Osteocyte (in vitro differentiated cells): ENCODE results near the gene VSTM2L. TPM values are rescaled to one million over a fixed set of nuclear protein-coding genes. Genes with fewer than 3 reads are reported as not detected.

Source experiments
- DNase-seq: peaks from one replicate; pipeline ENCODE4 v3.0.0; 2021; ENCODE audit warnings: mixed read lengths; ENCODE audit not compliant: unreplicated experiment; ENCODE audit errors: extremely low spot score
- H3K27ac Mint-ChIP-seq: one replicate; pipeline ENCODE4 v1.8.0; 2021; ENCODE audit warnings: mild to moderate bottlenecking, mixed read lengths; ENCODE audit not compliant: unreplicated experiment
- H3K27me3 Mint-ChIP-seq: one replicate; pipeline ENCODE4 v1.8.0; 2021; ENCODE audit warnings: mixed read lengths; ENCODE audit not compliant: unreplicated experiment
- H3K36me3 Mint-ChIP-seq: one replicate; pipeline ENCODE4 v1.8.0; 2021; ENCODE audit warnings: mixed read lengths; ENCODE audit not compliant: unreplicated experiment
- H3K4me1 Mint-ChIP-seq: one replicate; pipeline ENCODE4 v1.8.0; 2021; ENCODE audit warnings: mixed read lengths; ENCODE audit not compliant: unreplicated experiment
- H3K4me3 Mint-ChIP-seq: one replicate; pipeline ENCODE4 v1.8.0; 2021; ENCODE audit warnings: mild to moderate bottlenecking, moderate library complexity, mixed read lengths; ENCODE audit not compliant: unreplicated experiment
- H3K9me3 Mint-ChIP-seq: one replicate; pipeline ENCODE4 v1.8.0; 2021; ENCODE audit warnings: mixed read lengths; ENCODE audit not compliant: unreplicated experiment
- total RNA-seq: library from RNA; stranded (reverse); gene quantifications from 2 replicates; pipeline ENCODE4 v1.2.1, GENCODE V29; 2021
- TF ChIP-seq, protein P1 (sequence below): fragments of 200-600 bp; sonication (generic); IDR thresholded peaks from 2 replicates; pipeline ENCODE4 v1.5.0; 2021; ENCODE audit warnings: antibody characterized with exemption, mild to moderate bottlenecking, moderate library complexity

Gene VSTM2L
- total RNA-seq, 1 donor from 2014 or later, result 14.7 TPM

DNA sequence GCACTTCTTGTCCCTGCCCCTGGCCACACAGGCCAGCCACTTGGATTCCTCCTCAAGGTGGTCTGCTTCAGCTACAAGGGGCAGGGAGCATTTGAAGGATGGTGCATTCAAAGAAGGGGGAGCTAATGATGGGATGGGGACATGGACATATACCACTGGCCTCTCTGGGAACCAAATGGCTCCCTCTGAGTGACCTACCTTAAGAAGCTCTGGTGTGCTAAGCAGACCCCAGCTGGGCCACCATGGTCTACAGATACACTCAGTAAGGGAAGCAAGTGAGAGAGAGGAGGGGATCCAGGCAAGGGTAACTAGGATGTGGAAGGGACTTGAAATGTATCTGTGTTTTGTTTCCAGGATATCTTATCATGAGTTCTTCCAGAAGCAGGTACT lies 67.9 kb downstream of the VSTM2L start:
- Mint-ChIP-seq H3K36me3 (peaks cover 6% of the 10 kb centered on the region), H3K4me3 (no peak overlapping the region), H3K4me1 (peaks cover 16% of the 10 kb centered on the region), H3K27me3 (peaks cover 33% of the 10 kb centered on the region), H3K9me3 (peaks cover 25% of the 10 kb centered on the region), H3K27ac (no peak overlapping the region)
- TF ChIP-seq, protein P1, sequence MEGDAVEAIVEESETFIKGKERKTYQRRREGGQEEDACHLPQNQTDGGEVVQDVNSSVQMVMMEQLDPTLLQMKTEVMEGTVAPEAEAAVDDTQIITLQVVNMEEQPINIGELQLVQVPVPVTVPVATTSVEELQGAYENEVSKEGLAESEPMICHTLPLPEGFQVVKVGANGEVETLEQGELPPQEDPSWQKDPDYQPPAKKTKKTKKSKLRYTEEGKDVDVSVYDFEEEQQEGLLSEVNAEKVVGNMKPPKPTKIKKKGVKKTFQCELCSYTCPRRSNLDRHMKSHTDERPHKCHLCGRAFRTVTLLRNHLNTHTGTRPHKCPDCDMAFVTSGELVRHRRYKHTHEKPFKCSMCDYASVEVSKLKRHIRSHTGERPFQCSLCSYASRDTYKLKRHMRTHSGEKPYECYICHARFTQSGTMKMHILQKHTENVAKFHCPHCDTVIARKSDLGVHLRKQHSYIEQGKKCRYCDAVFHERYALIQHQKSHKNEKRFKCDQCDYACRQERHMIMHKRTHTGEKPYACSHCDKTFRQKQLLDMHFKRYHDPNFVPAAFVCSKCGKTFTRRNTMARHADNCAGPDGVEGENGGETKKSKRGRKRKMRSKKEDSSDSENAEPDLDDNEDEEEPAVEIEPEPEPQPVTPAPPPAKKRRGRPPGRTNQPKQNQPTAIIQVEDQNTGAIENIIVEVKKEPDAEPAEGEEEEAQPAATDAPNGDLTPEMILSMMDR, result no peak
- DNase-seq, result no peak

DNA sequence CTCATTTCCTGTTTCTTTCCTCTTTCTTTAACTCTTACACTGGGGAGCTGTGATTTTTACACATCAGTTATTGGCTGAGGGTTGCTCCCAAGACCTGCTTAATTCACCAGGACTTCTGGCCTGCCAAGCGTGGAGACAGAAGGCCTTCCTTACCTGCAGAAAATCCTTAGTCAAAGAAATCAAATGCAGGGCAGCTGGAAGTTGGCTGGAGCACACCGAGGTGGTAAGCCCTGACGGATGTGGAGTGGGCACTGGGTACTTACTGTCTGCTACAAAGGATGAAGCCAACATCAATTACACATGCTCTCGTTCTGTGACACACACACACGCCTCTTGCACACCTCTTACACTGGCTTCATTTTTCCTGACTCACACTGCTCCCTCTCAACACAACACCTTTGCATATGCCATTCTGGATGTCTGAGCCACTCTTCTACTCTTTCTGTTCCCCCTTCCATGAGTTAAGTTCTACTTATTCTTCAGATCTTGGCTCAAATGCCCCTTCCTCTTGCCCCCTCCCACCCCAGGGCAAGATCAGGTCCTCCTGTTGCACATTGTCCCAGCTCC lies 68.7 kb downstream of the VSTM2L start:
- TF ChIP-seq, protein P1, result no peak
- H3K27me3 Mint-ChIP-seq, result peaks cover 29% of the 10 kb centered on the region
- H3K27ac Mint-ChIP-seq, result no peak overlapping the region
- DNase-seq, result no peak
- H3K9me3 Mint-ChIP-seq, result peaks cover 19% of the 10 kb centered on the region
- no peak overlapping the region for H3K4me3 Mint-ChIP-seq
- H3K36me3 Mint-ChIP-seq, result peaks cover 6% of the 10 kb centered on the region
- H3K4me1 Mint-ChIP-seq, result peaks cover 16% of the 10 kb centered on the region

DNA sequence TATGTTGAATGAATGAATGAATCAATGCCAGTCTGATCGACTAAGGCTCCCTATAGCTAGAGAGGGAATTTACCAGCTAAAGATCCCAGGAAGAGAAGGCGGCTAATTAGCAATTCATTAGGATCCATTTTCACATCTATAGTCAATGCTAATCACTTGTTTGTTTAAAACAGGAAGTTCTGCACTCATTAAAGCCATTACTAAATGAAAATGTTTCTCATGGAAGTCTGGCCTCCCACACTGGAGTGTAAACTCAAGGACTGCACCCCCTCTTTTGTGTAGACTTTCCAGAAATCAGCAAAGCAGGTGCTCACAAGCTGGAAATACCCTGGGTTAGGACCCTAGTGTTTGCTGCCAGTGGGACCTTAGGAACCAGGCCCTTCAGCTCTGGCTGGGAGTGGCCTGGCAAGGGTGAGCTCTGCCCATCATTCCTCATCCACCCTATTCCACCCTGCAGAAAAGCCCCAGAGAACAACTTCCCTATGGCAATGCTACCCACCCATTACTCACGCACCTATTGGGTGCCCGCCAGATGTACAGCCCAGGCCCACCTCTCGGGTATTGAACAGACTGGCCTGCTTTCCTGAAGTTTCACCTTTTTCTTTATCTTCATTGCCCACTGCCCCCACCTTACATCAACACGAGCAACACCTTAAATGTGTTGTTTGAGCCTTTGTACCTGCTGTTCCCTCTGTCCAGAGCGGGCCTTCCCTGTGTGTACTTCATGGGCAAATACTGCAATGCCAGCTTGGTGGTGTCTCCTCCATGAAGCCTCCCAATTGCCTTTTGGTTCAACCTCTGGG lies 69.5 kb downstream of the VSTM2L start:
- Mint-ChIP-seq H3K36me3 (peaks cover 6% of the 10 kb centered on the region), H3K27ac (no peak overlapping the region), H3K9me3 (peaks cover 13% of the 10 kb centered on the region), H3K4me3 (no peak overlapping the region), H3K4me1 (peaks cover 16% of the 10 kb centered on the region), H3K27me3 (peaks cover 22% of the 10 kb centered on the region)
- DNase-seq, result no peak
- TF ChIP-seq, protein P1, result no peak

DNA sequence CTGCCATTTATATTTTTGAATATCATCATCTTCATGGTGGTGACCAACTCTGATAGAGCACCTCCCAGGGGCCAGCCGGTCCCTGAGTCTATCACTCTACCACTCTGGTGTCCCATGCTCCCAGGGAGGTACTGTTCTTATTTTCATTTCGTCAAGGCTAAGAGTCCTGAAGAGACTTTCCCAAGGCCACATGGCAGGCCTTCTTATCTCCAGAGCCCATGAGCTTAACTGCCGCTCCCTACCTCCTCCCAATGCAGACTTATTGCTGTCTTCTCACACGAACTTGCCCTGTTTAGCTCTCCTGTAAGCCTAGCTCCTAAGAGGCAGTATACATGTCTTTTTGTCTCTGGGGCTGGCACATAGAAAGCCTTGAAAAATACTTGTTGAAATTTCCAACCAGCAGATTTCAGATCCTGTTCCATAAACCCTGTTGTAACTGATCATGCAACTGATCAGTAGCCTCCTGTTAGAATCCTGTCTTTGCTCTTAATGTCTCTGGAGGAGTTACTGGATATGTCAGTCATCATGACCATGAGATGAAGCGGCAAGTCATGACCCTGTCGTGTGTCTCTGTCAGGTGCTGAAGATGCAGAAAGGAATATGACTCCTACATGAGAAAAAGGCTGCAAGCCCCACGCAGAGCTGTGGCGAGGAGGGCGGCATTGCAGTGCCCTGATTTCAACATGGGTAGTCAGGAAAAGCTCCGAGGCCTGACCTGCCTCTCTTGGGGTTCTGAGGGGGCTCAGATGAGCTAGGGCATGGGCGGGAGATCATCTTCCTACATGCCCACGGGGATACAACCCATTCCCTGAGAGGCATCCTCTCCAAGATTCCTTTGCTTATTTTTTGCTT lies 70.4 kb downstream of the VSTM2L start:
- H3K27me3 Mint-ChIP-seq, result peaks cover 19% of the 10 kb centered on the region
- TF ChIP-seq, protein P1, result no peak
- H3K27ac Mint-ChIP-seq, result no peak overlapping the region
- peaks cover 20% of the 10 kb centered on the region for H3K4me1 Mint-ChIP-seq
- no peak for DNase-seq
- H3K36me3 Mint-ChIP-seq, result peaks cover 2% of the 10 kb centered on the region
- peaks cover 6% of the 10 kb centered on the region for H3K9me3 Mint-ChIP-seq
- H3K4me3 Mint-ChIP-seq, result no peak overlapping the region

DNA sequence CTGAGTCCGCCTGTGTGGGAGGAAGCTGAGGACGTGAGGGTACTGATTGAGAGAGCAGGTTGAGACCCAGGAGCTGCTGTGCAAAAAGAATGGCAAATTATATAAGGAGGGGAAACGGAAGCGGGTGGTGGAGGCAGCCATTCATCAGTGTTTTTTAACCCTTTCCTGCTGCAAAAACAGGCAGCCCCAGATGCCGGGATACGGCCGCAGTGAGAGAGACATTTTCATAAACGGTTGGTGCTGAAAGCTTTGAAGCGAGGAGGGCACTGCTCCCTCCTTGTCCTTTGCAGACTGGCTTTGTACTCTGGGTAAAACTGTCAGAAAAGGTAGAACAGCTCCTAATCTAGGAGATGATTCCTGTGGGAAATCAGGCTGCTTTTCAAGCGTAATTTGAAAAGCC lies 74.0 kb downstream of the VSTM2L start:
- TF ChIP-seq, protein P1, result no peak
- Mint-ChIP-seq H3K27ac (no peak overlapping the region), H3K36me3 (peaks cover 6% of the 10 kb centered on the region), H3K4me3 (no peak overlapping the region), H3K4me1 (peaks cover 5% of the 10 kb centered on the region), H3K27me3 (peaks cover 12% of the 10 kb centered on the region), H3K9me3 (no peaks in the 10 kb centered on the region)
- DNase-seq, result no peak
